ENCODE results near the gene SLC12A7. TPM values are rescaled to one million over a fixed set of nuclear protein-coding genes. Genes with fewer than 3 reads are reported as not detected.

SLC12A7 gene
- total and polyA plus RNA-seq, 2 of the 13 experiments (the other 11 are each of a cell fraction or from before 2014, with no cell fraction given): 14.0 to 18.5 TPM

DNA sequence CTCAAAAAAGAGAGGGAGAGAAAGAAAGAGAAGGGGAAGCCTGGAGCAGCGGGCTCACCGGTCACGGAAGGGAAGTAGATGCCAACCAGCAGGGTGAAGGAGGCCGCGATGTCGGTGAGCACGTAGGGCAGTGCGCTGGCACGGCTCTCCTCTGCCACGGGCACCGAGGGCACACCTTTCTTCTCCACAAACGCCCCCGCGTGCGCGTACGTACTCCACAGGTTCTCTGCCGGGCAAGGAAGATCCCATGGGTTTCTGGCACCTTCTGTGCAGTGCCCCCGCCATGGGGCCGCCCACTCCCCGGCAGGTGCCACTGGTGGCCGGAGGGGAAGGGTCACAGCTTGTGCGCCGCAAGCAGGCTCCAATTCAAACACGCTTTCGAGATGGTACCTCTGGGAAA is 30.3 kb downstream of the SLC12A7 start:
- no peak for FAIRE-seq
- CTCF ChIA-PET (ENCODE audit: low intra/inter-chr PET ratio, low total read pairs): no interaction called here
- 94% methylated on average over 17 of the region's 26 CpGs for WGBS (ENCODE audit: low lambda C conversion rate)

More for the DNA sequence above, 30.3 kb downstream of the SLC12A7 start:
- DNase-seq (ENCODE audit: low spot score) (no peak), ATAC-seq (no peak)
- no peak overlapping the region for H3K4me3 ChIP-seq (replicated peaks in 1 of 3; ENCODE audit: insufficient read depth in 1 of 3, low read depth in 2 of 3, low read length in 3 of 3)
- H3K27ac ChIP-seq (ENCODE audit: extremely low read length, insufficient read depth, low read length): no peak overlapping the region
- in situ Hi-C loops (cut with HindIII; ENCODE audit: extremely low pct_ligation_motif_present, low pct_unique_long_range_greater_than_20kb) (no loop called here), intact Hi-C loops (cut with micrococcal nuclease; ENCODE audit: unreplicated experiment) (no loop called here)
- BruUV-seq (replicated peaks): no TSS peak
- H3K9me3 ChIP-seq (ENCODE audit: low read length): no peaks in the 10 kb centered on the region
- peaks cover 26 to 66% of the 10 kb centered on the region in 2 experiments for H3K36me3 ChIP-seq (replicated peaks in 1 of 2; ENCODE audit: control insufficient read depth in 1 of 2, insufficient read depth in 2 of 2, low read length in 2 of 2)
- H3K4me2 ChIP-seq (ENCODE audit: low read depth, low read length): no peak overlapping the region
- POLR2A ChIA-PET: no interaction called here
- H3K79me2 ChIP-seq (ENCODE audit: insufficient read depth, low read length): no peaks in the 10 kb centered on the region
- no peak overlapping the region for H3K9ac ChIP-seq (ENCODE audit: insufficient read depth, low read depth, low read length)
- H3K4me1 ChIP-seq (ENCODE audit: insufficient read depth, low read length): no peaks in the 10 kb centered on the region
- no peak overlapping the region for H2AFZ ChIP-seq (ENCODE audit: low read length)
- TF ChIP-seq AGO2 (optimal IDR thresholded peaks at IDR 0.05; ENCODE audit: low read depth, low read length) (peak; percentile 84), TAF15 (IDR thresholded peaks at IDR 0.05; ENCODE audit: low read depth, low read length, poor library complexity, severe bottlenecking) (no peak), HNRNPL (IDR thresholded peaks at IDR 0.05; ENCODE audit: low read depth, low read length) (0 out of 2 replicates have a peak, but pooled peaks have one; percentile 39), ZIK1 (CRISPR knock-in tag; IDR thresholded peaks at IDR 0.05; ENCODE audit: borderline replicate concordance, low read depth) (no peak), NFATC3 (CRISPR knock-in tag; IDR thresholded peaks at IDR 0.05) (no peak), HOXD1 (CRISPR knock-in tag; IDR thresholded peaks at IDR 0.05) (no peak), ZNF263 (CRISPR knock-in tag; IDR thresholded peaks at IDR 0.05) (no peak), TEAD2 (CRISPR knock-in tag; IDR thresholded peaks at IDR 0.05) (no peak), MAF1 (CRISPR knock-in tag; IDR thresholded peaks at IDR 0.05; ENCODE audit: borderline replicate concordance) (no peak), SRSF9 (IDR thresholded peaks at IDR 0.05; ENCODE audit: borderline replicate concordance, insufficient read depth, low read depth, low read length, poor library complexity, severe bottlenecking) (no peak), HOXA7 (CRISPR knock-in tag; IDR thresholded peaks at IDR 0.05) (no peak), ZNF230 (CRISPR knock-in tag; IDR thresholded peaks at IDR 0.05) (no peak), ZNF709 (CRISPR knock-in tag; IDR thresholded peaks at IDR 0.05) (no peak)
- TF ChIP-seq, protein P1, sequence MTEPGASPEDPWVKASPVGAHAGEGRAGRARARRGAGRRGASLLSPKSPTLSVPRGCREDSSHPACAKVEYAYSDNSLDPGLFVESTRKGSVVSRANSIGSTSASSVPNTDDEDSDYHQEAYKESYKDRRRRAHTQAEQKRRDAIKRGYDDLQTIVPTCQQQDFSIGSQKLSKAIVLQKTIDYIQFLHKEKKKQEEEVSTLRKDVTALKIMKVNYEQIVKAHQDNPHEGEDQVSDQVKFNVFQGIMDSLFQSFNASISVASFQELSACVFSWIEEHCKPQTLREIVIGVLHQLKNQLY (CRISPR knock-in tag; IDR thresholded peaks at IDR 0.05): no peak
- TF ChIP-seq, protein P2, sequence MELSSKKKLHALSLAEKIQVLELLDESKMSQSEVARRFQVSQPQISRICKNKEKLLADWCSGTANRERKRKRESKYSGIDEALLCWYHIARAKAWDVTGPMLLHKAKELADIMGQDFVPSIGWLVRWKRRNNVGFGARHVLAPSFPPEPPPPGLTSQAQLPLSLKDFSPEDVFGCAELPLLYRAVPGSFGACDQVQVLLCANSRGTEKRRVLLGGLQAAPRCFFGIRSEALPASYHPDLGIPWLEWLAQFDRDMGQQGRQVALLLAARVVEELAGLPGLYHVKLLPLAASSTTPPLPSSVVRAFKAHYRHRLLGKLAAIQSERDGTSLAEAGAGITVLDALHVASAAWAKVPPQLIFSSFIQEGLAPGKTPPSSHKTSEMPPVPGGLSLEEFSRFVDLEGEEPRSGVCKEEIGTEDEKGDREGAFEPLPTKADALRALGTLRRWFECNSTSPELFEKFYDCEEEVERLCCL (CRISPR knock-in tag; IDR thresholded peaks at IDR 0.05; ENCODE audit: borderline replicate concordance): no peak
- H4K20me1 ChIP-seq (ENCODE audit: insufficient read depth, low read length): no peaks in the 10 kb centered on the region
- no peaks in the 10 kb centered on the region for H3K27me3 ChIP-seq (ENCODE audit: control insufficient read depth in 1 of 2, insufficient read depth in 2 of 2, low read length in 2 of 2)
